HepG2 (cell line): ENCODE results near the gene TSPAN5. TPM values are rescaled to one million over a fixed set of nuclear protein-coding genes. Genes with fewer than 3 reads are reported as not detected.

Experiments used
- CCDC6 ChIP-seq: sonication (generic); formaldehyde crosslinking; IDR thresholded peaks from 2 replicates; pipeline ENCODE4 v1.8.1; 2022; ENCODE audit warnings: mild to moderate bottlenecking, missing genetic modification reagents, moderate library complexity
- HMG20B ChIP-seq: conservative IDR thresholded peaks from 2 replicates; pipeline ENCODE4 v1.6.1; 2016; ENCODE audit warnings: missing genetic modification reagents, missing compliant biosample characterization
- HNRNPLL ChIP-seq: fragments of 200-400 bp; formaldehyde crosslinking; IDR thresholded peaks from 2 replicates; pipeline ENCODE4 v1.6.1; 2017; ENCODE audit warnings: mild to moderate bottlenecking, low read depth, low read length; ENCODE audit not compliant: poor library complexity, severe bottlenecking
- MBD4 ChIP-seq: IDR thresholded peaks from 2 replicates; pipeline ENCODE4 v1.6.1; 2012; ENCODE audit warnings: low read length, inconsistent platforms, borderline replicate concordance
- MTF2 ChIP-seq: sonication (generic); formaldehyde crosslinking; IDR thresholded peaks from 2 replicates; pipeline ENCODE4 v1.5.0; 2020; ENCODE audit warnings: missing genetic modification reagents, borderline replicate concordance
- NFKB2 ChIP-seq: sonication (generic); formaldehyde crosslinking; IDR thresholded peaks from 2 replicates; pipeline ENCODE4 v1.4.0; 2020; ENCODE audit warnings: missing genetic modification reagents, borderline replicate concordance
- SUZ12 ChIP-seq: fragments of 150-350 bp; IDR thresholded peaks from 2 replicates; pipeline ENCODE4 v1.6.1; 2014; ENCODE audit warnings: low read depth, low read length
- TEAD2 ChIP-seq: sonication (generic); formaldehyde crosslinking; IDR thresholded peaks from 2 replicates; pipeline ENCODE4 v1.9.0; 2021; ENCODE audit warnings: missing genetic modification reagents
- YY1 ChIP-seq: IDR thresholded peaks from 2 replicates; pipeline ENCODE4 v1.6.1; 2011; ENCODE audit warnings: low read length, low read depth, moderate library complexity, mild to moderate bottlenecking; ENCODE audit not compliant: insufficient read depth, insufficient replicate concordance
- ZNF264 ChIP-seq: sonication (generic); formaldehyde crosslinking; IDR thresholded peaks from 2 replicates; pipeline ENCODE4 v1.4.0; 2020; ENCODE audit warnings: missing genetic modification reagents
- ZNF317 ChIP-seq: sonication (generic); formaldehyde crosslinking; IDR thresholded peaks from 2 replicates; pipeline ENCODE4 v1.5.0; 2020; ENCODE audit warnings: mild to moderate bottlenecking, missing genetic modification reagents
- polyA plus RNA-seq, 8 experiments: library from polyadenylated mRNA; depleted of rRNA in 3 of 8; stranded (reverse) in 7 of 8; unstranded in 1 of 8; fragments of >200 nt; fragmentation: Illumina TruSeq in 4 of 8; extraction: Trizol in 4 of 8; gene quantifications; 2 replicates each; pipeline versions ENCODE4 v1.2.1 to v1.2.3, GENCODE V29; 2011 to 2016; ENCODE audit warnings: low read depth in 4 of 8, missing spikeins in 1 of 8, mixed read lengths in 1 of 8; ENCODE audit not compliant: insufficient read depth in 1 of 8
- total RNA-seq, 5 experiments: library from RNA; depleted of rRNA; stranded (reverse); fragments of >200 nt; fragmentation: Illumina TruSeq; extraction: Trizol; gene quantifications; 2 replicates each; pipeline ENCODE4 v1.2.3, GENCODE V29; 2016; ENCODE audit warnings: low read depth in 1 of 5
- TF ChIP-seq, protein P1 (sequence below): sonication (generic); formaldehyde crosslinking; IDR thresholded peaks from 2 replicates; pipeline ENCODE4 v1.4.0; 2020; ENCODE audit warnings: mild to moderate bottlenecking, missing genetic modification reagents
- TF ChIP-seq, protein P2 (sequence below): fragments of 450-650 bp; IDR thresholded peaks from 2 replicates; pipeline ENCODE4 v1.6.1; 2017; ENCODE audit warnings: mild to moderate bottlenecking
- TF ChIP-seq, protein P3 (sequence below): sonication (generic); formaldehyde crosslinking; IDR thresholded peaks from 2 replicates; pipeline ENCODE4 v1.4.0; 2020; ENCODE audit warnings: missing genetic modification reagents
- TF ChIP-seq, protein P4 (sequence below): sonication (generic); formaldehyde crosslinking; IDR thresholded peaks from 2 replicates; pipeline ENCODE4 v1.4.0; 2020; ENCODE audit warnings: missing genetic modification reagents
- TF ChIP-seq, protein P5 (sequence below): sonication (generic); formaldehyde crosslinking; IDR thresholded peaks from 2 replicates; pipeline ENCODE4 v1.5.1; 2020; ENCODE audit warnings: mild to moderate bottlenecking, missing genetic modification reagents, moderate library complexity

Gene TSPAN5
- total and polyA plus RNA-seq, 2 of the 13 experiments (the other 11 are each of a cell fraction or from before 2014, with no cell fraction given), result 0.20 to 0.53 TPM

DNA sequence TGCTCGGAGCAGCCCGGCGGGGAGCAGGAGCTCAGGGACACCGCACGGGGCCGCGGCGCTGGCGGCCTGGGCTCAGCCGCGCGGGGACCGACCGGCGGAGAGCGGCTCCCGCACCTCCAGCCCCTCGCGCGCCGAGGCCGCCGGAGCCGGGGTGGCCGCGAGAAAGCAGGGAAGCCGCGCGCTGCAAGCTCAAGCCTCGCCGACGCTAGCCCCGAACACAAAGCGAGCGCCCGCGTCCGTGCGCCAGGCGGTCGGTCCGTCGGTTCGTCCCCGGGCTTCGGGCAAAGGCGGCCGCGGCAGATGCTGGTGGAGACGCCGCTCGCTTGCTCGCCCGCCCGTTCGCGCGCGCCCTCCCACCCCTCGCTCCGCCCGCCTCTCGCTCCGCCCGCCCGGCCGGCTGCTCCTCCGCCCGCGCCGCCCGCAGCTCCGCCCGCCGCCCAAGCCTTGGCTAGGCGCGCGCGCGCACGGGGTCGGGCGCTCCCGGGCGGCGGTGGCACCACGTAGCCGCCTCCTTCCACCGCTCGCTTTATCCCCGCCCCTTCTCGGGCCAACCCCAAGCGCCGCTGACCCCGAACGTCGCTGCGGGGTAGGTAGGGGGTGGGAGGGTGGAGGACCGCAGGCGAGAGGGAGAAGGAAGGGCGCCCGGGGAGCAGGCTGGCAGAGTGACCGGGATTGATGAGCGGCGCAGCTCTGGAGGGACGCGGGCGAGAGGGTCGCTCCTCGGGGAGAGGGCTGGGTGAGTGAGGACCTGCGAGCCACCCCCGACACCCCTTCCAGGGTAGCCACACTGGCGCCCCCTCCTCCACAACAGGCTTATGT is at the start of gene TSPAN5 (continued):
- TF ChIP-seq, protein P1, sequence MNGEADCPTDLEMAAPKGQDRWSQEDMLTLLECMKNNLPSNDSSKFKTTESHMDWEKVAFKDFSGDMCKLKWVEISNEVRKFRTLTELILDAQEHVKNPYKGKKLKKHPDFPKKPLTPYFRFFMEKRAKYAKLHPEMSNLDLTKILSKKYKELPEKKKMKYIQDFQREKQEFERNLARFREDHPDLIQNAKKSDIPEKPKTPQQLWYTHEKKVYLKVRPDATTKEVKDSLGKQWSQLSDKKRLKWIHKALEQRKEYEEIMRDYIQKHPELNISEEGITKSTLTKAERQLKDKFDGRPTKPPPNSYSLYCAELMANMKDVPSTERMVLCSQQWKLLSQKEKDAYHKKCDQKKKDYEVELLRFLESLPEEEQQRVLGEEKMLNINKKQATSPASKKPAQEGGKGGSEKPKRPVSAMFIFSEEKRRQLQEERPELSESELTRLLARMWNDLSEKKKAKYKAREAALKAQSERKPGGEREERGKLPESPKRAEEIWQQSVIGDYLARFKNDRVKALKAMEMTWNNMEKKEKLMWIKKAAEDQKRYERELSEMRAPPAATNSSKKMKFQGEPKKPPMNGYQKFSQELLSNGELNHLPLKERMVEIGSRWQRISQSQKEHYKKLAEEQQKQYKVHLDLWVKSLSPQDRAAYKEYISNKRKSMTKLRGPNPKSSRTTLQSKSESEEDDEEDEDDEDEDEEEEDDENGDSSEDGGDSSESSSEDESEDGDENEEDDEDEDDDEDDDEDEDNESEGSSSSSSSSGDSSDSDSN, result peak; percentile 59; the same call in 1 of the 2 replicates
- TF ChIP-seq ZNF317 (CRISPR knock-in tag), result no peak
- TF ChIP-seq MTF2 (CRISPR knock-in tag), result 0 out of 2 replicates have a peak, but pooled peaks have one; percentile 40
- no peak for TF ChIP-seq MBD4
- TF ChIP-seq, protein P2, sequence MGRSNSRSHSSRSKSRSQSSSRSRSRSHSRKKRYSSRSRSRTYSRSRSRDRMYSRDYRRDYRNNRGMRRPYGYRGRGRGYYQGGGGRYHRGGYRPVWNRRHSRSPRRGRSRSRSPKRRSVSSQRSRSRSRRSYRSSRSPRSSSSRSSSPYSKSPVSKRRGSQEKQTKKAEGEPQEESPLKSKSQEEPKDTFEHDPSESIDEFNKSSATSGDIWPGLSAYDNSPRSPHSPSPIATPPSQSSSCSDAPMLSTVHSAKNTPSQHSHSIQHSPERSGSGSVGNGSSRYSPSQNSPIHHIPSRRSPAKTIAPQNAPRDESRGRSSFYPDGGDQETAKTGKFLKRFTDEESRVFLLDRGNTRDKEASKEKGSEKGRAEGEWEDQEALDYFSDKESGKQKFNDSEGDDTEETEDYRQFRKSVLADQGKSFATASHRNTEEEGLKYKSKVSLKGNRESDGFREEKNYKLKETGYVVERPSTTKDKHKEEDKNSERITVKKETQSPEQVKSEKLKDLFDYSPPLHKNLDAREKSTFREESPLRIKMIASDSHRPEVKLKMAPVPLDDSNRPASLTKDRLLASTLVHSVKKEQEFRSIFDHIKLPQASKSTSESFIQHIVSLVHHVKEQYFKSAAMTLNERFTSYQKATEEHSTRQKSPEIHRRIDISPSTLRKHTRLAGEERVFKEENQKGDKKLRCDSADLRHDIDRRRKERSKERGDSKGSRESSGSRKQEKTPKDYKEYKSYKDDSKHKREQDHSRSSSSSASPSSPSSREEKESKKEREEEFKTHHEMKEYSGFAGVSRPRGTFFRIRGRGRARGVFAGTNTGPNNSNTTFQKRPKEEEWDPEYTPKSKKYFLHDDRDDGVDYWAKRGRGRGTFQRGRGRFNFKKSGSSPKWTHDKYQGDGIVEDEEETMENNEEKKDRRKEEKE, result no peak
- TF ChIP-seq, protein P3, sequence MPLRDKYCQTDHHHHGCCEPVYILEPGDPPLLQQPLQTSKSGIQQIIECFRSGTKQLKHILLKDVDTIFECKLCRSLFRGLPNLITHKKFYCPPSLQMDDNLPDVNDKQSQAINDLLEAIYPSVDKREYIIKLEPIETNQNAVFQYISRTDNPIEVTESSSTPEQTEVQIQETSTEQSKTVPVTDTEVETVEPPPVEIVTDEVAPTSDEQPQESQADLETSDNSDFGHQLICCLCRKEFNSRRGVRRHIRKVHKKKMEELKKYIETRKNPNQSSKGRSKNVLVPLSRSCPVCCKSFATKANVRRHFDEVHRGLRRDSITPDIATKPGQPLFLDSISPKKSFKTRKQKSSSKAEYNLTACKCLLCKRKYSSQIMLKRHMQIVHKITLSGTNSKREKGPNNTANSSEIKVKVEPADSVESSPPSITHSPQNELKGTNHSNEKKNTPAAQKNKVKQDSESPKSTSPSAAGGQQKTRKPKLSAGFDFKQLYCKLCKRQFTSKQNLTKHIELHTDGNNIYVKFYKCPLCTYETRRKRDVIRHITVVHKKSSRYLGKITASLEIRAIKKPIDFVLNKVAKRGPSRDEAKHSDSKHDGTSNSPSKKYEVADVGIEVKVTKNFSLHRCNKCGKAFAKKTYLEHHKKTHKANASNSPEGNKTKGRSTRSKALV, result peak; percentile 53
- no peak for TF ChIP-seq YY1
- TF ChIP-seq ZNF264 (CRISPR knock-in tag), result no peak
- TF ChIP-seq HNRNPLL, result no peak
- no peak for TF ChIP-seq SUZ12
- TF ChIP-seq HMG20B (CRISPR knock-in tag), result no peak
- TF ChIP-seq, protein P4, sequence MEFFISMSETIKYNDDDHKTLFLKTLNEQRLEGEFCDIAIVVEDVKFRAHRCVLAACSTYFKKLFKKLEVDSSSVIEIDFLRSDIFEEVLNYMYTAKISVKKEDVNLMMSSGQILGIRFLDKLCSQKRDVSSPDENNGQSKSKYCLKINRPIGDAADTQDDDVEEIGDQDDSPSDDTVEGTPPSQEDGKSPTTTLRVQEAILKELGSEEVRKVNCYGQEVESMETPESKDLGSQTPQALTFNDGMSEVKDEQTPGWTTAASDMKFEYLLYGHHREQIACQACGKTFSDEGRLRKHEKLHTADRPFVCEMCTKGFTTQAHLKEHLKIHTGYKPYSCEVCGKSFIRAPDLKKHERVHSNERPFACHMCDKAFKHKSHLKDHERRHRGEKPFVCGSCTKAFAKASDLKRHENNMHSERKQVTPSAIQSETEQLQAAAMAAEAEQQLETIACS (CRISPR knock-in tag), result peak; percentile 33; the same call in 1 of the 2 replicates
- TF ChIP-seq CCDC6 (CRISPR knock-in tag), result no peak
- no peak for TF ChIP-seq NFKB2 (CRISPR knock-in tag)
- no peak for TF ChIP-seq TEAD2 (CRISPR knock-in tag)
- TF ChIP-seq, protein P5, sequence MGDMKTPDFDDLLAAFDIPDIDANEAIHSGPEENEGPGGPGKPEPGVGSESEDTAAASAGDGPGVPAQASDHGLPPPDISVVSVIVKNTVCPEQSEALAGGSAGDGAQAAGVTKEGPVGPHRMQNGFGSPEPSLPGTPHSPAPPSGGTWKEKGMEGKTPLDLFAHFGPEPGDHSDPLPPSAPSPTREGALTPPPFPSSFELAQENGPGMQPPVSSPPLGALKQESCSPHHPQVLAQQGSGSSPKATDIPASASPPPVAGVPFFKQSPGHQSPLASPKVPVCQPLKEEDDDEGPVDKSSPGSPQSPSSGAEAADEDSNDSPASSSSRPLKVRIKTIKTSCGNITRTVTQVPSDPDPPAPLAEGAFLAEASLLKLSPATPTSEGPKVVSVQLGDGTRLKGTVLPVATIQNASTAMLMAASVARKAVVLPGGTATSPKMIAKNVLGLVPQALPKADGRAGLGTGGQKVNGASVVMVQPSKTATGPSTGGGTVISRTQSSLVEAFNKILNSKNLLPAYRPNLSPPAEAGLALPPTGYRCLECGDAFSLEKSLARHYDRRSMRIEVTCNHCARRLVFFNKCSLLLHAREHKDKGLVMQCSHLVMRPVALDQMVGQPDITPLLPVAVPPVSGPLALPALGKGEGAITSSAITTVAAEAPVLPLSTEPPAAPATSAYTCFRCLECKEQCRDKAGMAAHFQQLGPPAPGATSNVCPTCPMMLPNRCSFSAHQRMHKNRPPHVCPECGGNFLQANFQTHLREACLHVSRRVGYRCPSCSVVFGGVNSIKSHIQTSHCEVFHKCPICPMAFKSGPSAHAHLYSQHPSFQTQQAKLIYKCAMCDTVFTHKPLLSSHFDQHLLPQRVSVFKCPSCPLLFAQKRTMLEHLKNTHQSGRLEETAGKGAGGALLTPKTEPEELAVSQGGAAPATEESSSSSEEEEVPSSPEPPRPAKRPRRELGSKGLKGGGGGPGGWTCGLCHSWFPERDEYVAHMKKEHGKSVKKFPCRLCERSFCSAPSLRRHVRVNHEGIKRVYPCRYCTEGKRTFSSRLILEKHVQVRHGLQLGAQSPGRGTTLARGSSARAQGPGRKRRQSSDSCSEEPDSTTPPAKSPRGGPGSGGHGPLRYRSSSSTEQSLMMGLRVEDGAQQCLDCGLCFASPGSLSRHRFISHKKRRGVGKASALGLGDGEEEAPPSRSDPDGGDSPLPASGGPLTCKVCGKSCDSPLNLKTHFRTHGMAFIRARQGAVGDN (CRISPR knock-in tag), result peak; percentile 45
